Endothelial cell of umbilical vein (primary cell): ENCODE results near the gene KCTD17. TPM values are rescaled to one million over a fixed set of nuclear protein-coding genes. Genes with fewer than 3 reads are reported as not detected.

Experiments
- BruUV-seq: library from RNA; stranded (reverse); fragments of 400-500 nt; replicated peaks from 2 replicates; lab custom pipeline; 2021; lab: Mats Ljungman, UMichigan
- CTCF ChIA-PET: fragments of 300-600, 350-600 bp; sonication (Branson Sonifier 250); formaldehyde crosslinking; loops from one replicate; lab custom pipeline; 2021; ENCODE audit warnings: antibody characterized with exemption, inconsistent platforms; lab: Charles Lee
- POLR2A ChIA-PET: fragments of 300-600, 350-600 bp; sonication (Branson Sonifier 250); formaldehyde crosslinking; loops from one replicate; lab custom pipeline; 2021; ENCODE audit warnings: antibody characterized with exemption, inconsistent platforms; lab: Charles Lee
- DNase-seq: peaks from one replicate; pipeline ENCODE4 v3.0.0-alpha.2; 2011; ENCODE audit warnings: low read depth, low spot score
- FAIRE-seq: peaks from 2 replicates; lab custom pipeline; 2011; peaks lifted over from hg19 to GRCh38; lab: Jason Lieb, UNC
- H2AFZ ChIP-seq: 2 replicates; pipeline ENCODE4 v1.6.0; 2012; ENCODE audit warnings: low read depth, low read length, control low read depth, inconsistent platforms
- H3K27ac ChIP-seq: 2 replicates; pipeline ENCODE4 v1.5.1; 2011; ENCODE audit warnings: low read depth, mild to moderate bottlenecking, control low read depth, low read length, moderate library complexity; ENCODE audit not compliant: insufficient read depth
- H3K27me3 ChIP-seq, 2 experiments: 2 replicates each; pipeline versions ENCODE4 v1.6.0 to v1.6.1; 2011; ENCODE audit warnings: low read length in 2 of 2, mixed read lengths in 1 of 2; ENCODE audit not compliant: control insufficient read depth in 2 of 2, insufficient read depth in 2 of 2
- H3K36me3 ChIP-seq, 2 experiments: 2 replicates in 1 of 2; 3 replicates in 1 of 2; pipeline ENCODE4 v1.5.1; 2011; ENCODE audit warnings: low read length in 2 of 2, mild to moderate bottlenecking in 1 of 2, moderate library complexity in 1 of 2; ENCODE audit not compliant: control insufficient read depth in 2 of 2, insufficient read depth in 2 of 2; ENCODE audit errors: extremely low read depth in 1 of 2
- H3K4me1 ChIP-seq: 3 replicates; pipeline ENCODE4 v1.5.1; 2011; ENCODE audit warnings: mild to moderate bottlenecking, low read length; ENCODE audit not compliant: control insufficient read depth, insufficient read depth; ENCODE audit errors: extremely low read depth
- H3K4me2 ChIP-seq: 2 replicates; pipeline ENCODE4 v1.6.1; 2011; ENCODE audit warnings: low read length, control low read depth, mixed read lengths; ENCODE audit not compliant: insufficient read depth
- H3K4me3 ChIP-seq, 3 experiments: fragments of 200-600 bp in 1 of 3; sonication (generic), shearing (Covaris generic) in 1 of 3; replicated peaks in 1 of 3; 2 replicates each; pipeline ENCODE4 v1.5.1; 2011 to 2016; ENCODE audit warnings: control low read depth in 3 of 3, low read length in 3 of 3, mild to moderate bottlenecking in 2 of 3, inconsistent platforms in 1 of 3, low read depth in 1 of 3, moderate library complexity in 1 of 3; ENCODE audit not compliant: insufficient read depth in 1 of 3
- H3K79me2 ChIP-seq: 2 replicates; pipeline ENCODE4 v1.6.0; 2012; ENCODE audit warnings: low read length, inconsistent platforms; ENCODE audit not compliant: control insufficient read depth, insufficient read depth
- H3K9ac ChIP-seq: replicated peaks from 2 replicates; pipeline ENCODE3; 2011; ENCODE audit warnings: low read length, control low read depth; ENCODE audit not compliant: insufficient read depth; ENCODE audit errors: extremely low read depth
- H3K9me1 ChIP-seq: replicated peaks from 3 replicates; pipeline ENCODE4 v1.6.0; 2011; ENCODE audit warnings: mild to moderate bottlenecking, low read length; ENCODE audit not compliant: control insufficient read depth, insufficient read depth; ENCODE audit errors: extremely low read depth
- H3K9me3 ChIP-seq: replicated peaks from 2 replicates; pipeline ENCODE4 v1.5.1; 2012; ENCODE audit warnings: low read length, inconsistent platforms; ENCODE audit not compliant: control insufficient read depth, insufficient read depth
- H4K20me1 ChIP-seq: replicated peaks from 2 replicates; pipeline ENCODE3; 2011; ENCODE audit warnings: mild to moderate bottlenecking, low read length; ENCODE audit not compliant: control insufficient read depth, insufficient read depth; ENCODE audit errors: extremely low read depth
- EZH2 ChIP-seq: IDR thresholded peaks from 2 replicates; pipeline ENCODE4 v1.6.1; 2012; ENCODE audit warnings: borderline replicate concordance, low read depth, mild to moderate bottlenecking, moderate library complexity, low read length, inconsistent platforms; ENCODE audit not compliant: severe bottlenecking
- FOS ChIP-seq: IDR thresholded peaks from 2 replicates; pipeline ENCODE4 v1.6.1; 2011; ENCODE audit warnings: mild to moderate bottlenecking, low read length, moderate library complexity, borderline replicate concordance; ENCODE audit not compliant: insufficient read depth
- GATA2 ChIP-seq: IDR thresholded peaks from 2 replicates; pipeline ENCODE4 v1.7.0; 2011; ENCODE audit warnings: low read depth, mild to moderate bottlenecking, moderate library complexity, mixed read lengths, low read length; ENCODE audit not compliant: insufficient read length, insufficient read depth
- JUN ChIP-seq: IDR thresholded peaks from 2 replicates; pipeline ENCODE4 v1.6.1; 2011; ENCODE audit warnings: borderline replicate concordance, low read depth; ENCODE audit not compliant: insufficient read length, insufficient read depth
- MYC ChIP-seq: IDR thresholded peaks from one replicate; pipeline ENCODE4 v1.6.1; 2011; ENCODE audit warnings: mild to moderate bottlenecking, low read depth, low read length
- POLR2A ChIP-seq: IDR thresholded peaks from 2 replicates; pipeline ENCODE4 v1.6.1; 2012; ENCODE audit warnings: low read depth, mild to moderate bottlenecking, control low read depth, low read length
- POLR2AphosphoS5 ChIP-seq: IDR thresholded peaks from 2 replicates; pipeline ENCODE4 v1.6.1; 2012; ENCODE audit warnings: low read depth, mild to moderate bottlenecking, control low read depth, low read length, moderate library complexity; ENCODE audit not compliant: insufficient read depth
- dilution Hi-C: fragments of 300-500 bp; cut with MboI; formaldehyde crosslinking; loops from one replicate; pipeline ENCODE4 v1.15.0; 2019; ENCODE audit warnings: low sequenced_read_pairs; ENCODE audit not compliant: extremely low pct_ligation_motif_present
- intact Hi-C: fragments of 100-400 bp; cut with micrococcal nuclease; formaldehyde crosslinking; loops from one replicate; pipeline ENCODE4 v1.10.0; 2022
- polyA plus RNA-seq, 4 experiments: library from polyadenylated mRNA; depleted of rRNA in 3 of 4; stranded (reverse) in 3 of 4; unstranded in 1 of 4; fragments of >200 nt; gene quantifications; 2 replicates each; pipeline versions ENCODE4 v1.2.1 to v1.2.3, GENCODE V29; 2011 to 2012; ENCODE audit warnings: missing spikeins in 1 of 4
- total RNA-seq: library from RNA; stranded (reverse); gene quantifications from 2 replicates; pipeline ENCODE4 v1.2.3, GENCODE V29; 2021
- TF ChIP-seq, protein P1 (sequence below), 2 donors: IDR thresholded peaks; 1 replicate in 1 of 2; 2 replicates in 1 of 2; pipeline ENCODE4 v1.5.1; 2011; ENCODE audit warnings: low read length in 2 of 2, mild to moderate bottlenecking in 2 of 2, moderate library complexity in 2 of 2, control low read depth in 1 of 2, inconsistent platforms in 1 of 2, low read depth in 1 of 2; ENCODE audit not compliant: insufficient read depth in 1 of 2; ENCODE audit errors: extremely low read depth in 1 of 2
- TF ChIP-seq, protein P2 (sequence below): IDR thresholded peaks from 2 replicates; pipeline ENCODE4 v1.6.1; 2011; ENCODE audit not compliant: insufficient read depth, insufficient read length

Gene KCTD17
- total and polyA plus RNA-seq, 2 donors (not counting 3 experiments of a cell fraction or from before 2014, with no cell fraction given) = 59.2 to 73.0 TPM

GRCh38 chr22:37014415-37014806 lies 37.1 kb upstream of the KCTD17 start:
- intact Hi-C loops = no loop called here
- no peaks in the 10 kb centered on the region for H3K9me3 ChIP-seq

More at GRCh38 chr22:37014415-37014806, 37.1 kb upstream of the KCTD17 start:
- CTCF ChIA-PET = interaction anchor here (0.8 kb wide), 1 partner anchor 140 kb away, joined by 3 read pairs; no protein-coding TSS in a partner anchor
- DNase-seq = no peak
- BruUV-seq = no TSS peak
- no peak overlapping the region for H3K9ac ChIP-seq
- H2AFZ ChIP-seq = no peak overlapping the region
- H3K4me3 ChIP-seq = no peak overlapping the region
- H4K20me1 ChIP-seq = no peaks in the 10 kb centered on the region
- H3K79me2 ChIP-seq = peaks cover 10% of the 10 kb centered on the region
- no peak overlapping the region for H3K27ac ChIP-seq
- no peak overlapping the region for H3K4me2 ChIP-seq
- dilution Hi-C loops = no loop called here
- H3K4me1 ChIP-seq = peaks cover 9% of the 10 kb centered on the region
- no peaks in the 10 kb centered on the region for H3K9me1 ChIP-seq
- TF ChIP-seq GATA2 = no peak
- TF ChIP-seq EZH2 = no peak
- TF ChIP-seq POLR2A = no peak
- no peak for TF ChIP-seq FOS
- TF ChIP-seq MYC = no peak
- no peak for TF ChIP-seq JUN
- TF ChIP-seq, protein P1, sequence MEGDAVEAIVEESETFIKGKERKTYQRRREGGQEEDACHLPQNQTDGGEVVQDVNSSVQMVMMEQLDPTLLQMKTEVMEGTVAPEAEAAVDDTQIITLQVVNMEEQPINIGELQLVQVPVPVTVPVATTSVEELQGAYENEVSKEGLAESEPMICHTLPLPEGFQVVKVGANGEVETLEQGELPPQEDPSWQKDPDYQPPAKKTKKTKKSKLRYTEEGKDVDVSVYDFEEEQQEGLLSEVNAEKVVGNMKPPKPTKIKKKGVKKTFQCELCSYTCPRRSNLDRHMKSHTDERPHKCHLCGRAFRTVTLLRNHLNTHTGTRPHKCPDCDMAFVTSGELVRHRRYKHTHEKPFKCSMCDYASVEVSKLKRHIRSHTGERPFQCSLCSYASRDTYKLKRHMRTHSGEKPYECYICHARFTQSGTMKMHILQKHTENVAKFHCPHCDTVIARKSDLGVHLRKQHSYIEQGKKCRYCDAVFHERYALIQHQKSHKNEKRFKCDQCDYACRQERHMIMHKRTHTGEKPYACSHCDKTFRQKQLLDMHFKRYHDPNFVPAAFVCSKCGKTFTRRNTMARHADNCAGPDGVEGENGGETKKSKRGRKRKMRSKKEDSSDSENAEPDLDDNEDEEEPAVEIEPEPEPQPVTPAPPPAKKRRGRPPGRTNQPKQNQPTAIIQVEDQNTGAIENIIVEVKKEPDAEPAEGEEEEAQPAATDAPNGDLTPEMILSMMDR (IDR thresholded peaks at IDR 0.05; ENCODE audit: extremely low read depth in 1 of 2, insufficient read depth in 1 of 2, low read depth in 1 of 2, low read length in 2 of 2) = no peak
- TF ChIP-seq, protein P2, sequence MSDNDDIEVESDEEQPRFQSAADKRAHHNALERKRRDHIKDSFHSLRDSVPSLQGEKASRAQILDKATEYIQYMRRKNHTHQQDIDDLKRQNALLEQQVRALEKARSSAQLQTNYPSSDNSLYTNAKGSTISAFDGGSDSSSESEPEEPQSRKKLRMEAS = no peak
- TF ChIP-seq POLR2AphosphoS5 = no peak
- POLR2A ChIA-PET = no interaction called here
- no peaks in the 10 kb centered on the region for H3K27me3 ChIP-seq
- peaks cover 2 to 6% of the 10 kb centered on the region in 2 experiments for H3K36me3 ChIP-seq
- no peak for FAIRE-seq
